Neural progenitor cell (in vitro differentiated cells): ENCODE measurements around the gene TNIK. TPM values are rescaled to one million over a fixed set of nuclear protein-coding genes. Genes with fewer than 3 reads are reported as not detected.

ENCODE experiments used
- DNase-seq: peaks from one replicate; pipeline ENCODE4 v3.0.0-alpha.2; 2016; ENCODE audit warnings: low spot score
- H2AFZ ChIP-seq: fragments of 200-600 bp; sonication (generic); replicated peaks from 2 replicates; pipeline ENCODE4 v1.6.1; 2016; ENCODE audit warnings: antibody characterized with exemption
- H3F3A ChIP-seq: fragments of 200-600 bp; sonication (generic); 2 replicates; pipeline ENCODE4 v1.6.1; 2016; ENCODE audit warnings: antibody characterized with exemption, low read depth
- H3K27ac ChIP-seq: fragments of 200-600 bp; sonication (generic); 2 replicates; pipeline ENCODE4 v1.5.1; 2016; ENCODE audit warnings: mild to moderate bottlenecking
- H3K27me3 ChIP-seq: fragments of 200-600 bp; sonication (generic); 2 replicates; pipeline ENCODE4 v1.6.1; 2016; ENCODE audit warnings: mild to moderate bottlenecking, moderate library complexity
- H3K36me3 ChIP-seq: fragments of 200-600 bp; sonication (generic); 2 replicates; pipeline ENCODE4 v1.5.1; 2016
- H3K4me1 ChIP-seq: fragments of 200-600 bp; sonication (generic); 2 replicates; pipeline ENCODE4 v1.6.1; 2016; ENCODE audit warnings: mixed run types
- H3K4me2 ChIP-seq: fragments of 200-600 bp; sonication (generic); 2 replicates; pipeline ENCODE4 v1.6.1; 2016
- H3K4me3 ChIP-seq: fragments of 200-600 bp; sonication (generic); 2 replicates; pipeline ENCODE4 v1.5.1; 2016
- H3K79me2 ChIP-seq: fragments of 200-600 bp; sonication (generic); 2 replicates; pipeline ENCODE4 v1.6.1; 2016; ENCODE audit warnings: low read depth
- H3K9ac ChIP-seq: fragments of 200-600 bp; sonication (generic); 2 replicates; pipeline ENCODE4 v1.6.1; 2016
- H3K9me3 ChIP-seq: fragments of 200-600 bp; sonication (generic); 2 replicates; pipeline ENCODE4 v1.5.1; 2016; ENCODE audit warnings: low read depth
- H4K20me1 ChIP-seq: fragments of 200-600 bp; sonication (generic); 2 replicates; pipeline ENCODE4 v1.6.1; 2016; ENCODE audit warnings: low read depth
- H3K27ac Mint-ChIP-seq: 3 replicates; pipeline ENCODE4 v1.8.0; 2021; ENCODE audit warnings: mixed read lengths
- H3K27me3 Mint-ChIP-seq: 2 replicates; pipeline ENCODE4 v1.8.0; 2022; ENCODE audit warnings: low read depth, mild to moderate bottlenecking, inconsistent platforms, moderate library complexity, mixed read lengths; ENCODE audit not compliant: insufficient read depth
- H3K36me3 Mint-ChIP-seq: 3 replicates; pipeline ENCODE4 v1.8.0; 2021; ENCODE audit warnings: mixed read lengths
- H3K4me1 Mint-ChIP-seq: 3 replicates; pipeline ENCODE4 v1.8.0; 2021; ENCODE audit warnings: mixed read lengths
- H3K4me3 Mint-ChIP-seq: 3 replicates; pipeline ENCODE4 v1.8.0; 2021; ENCODE audit warnings: mild to moderate bottlenecking, moderate library complexity, mixed read lengths
- H3K9me3 Mint-ChIP-seq: 3 replicates; pipeline ENCODE4 v1.8.0; 2020; ENCODE audit warnings: mixed read lengths
- EZH2 ChIP-seq: fragments of 200-600 bp; sonication (generic); IDR thresholded peaks from 2 replicates; pipeline ENCODE4 v1.6.1; 2017; ENCODE audit warnings: antibody characterized with exemption, mild to moderate bottlenecking, moderate library complexity
- EZH2phosphoT487 ChIP-seq: fragments of 200-600 bp; sonication (generic); IDR thresholded peaks from 2 replicates; pipeline ENCODE4 v1.6.1; 2017; ENCODE audit warnings: antibody characterized with exemption
- total RNA-seq: library from RNA; depleted of rRNA; stranded (reverse); fragments of >200 nt; gene quantifications from 2 replicates; pipeline ENCODE4 v1.2.3, GENCODE V29; 2015; ENCODE audit warnings: low replicate concordance
- TF ChIP-seq, protein P1 (sequence below): fragments of 200-600 bp; sonication (generic); IDR thresholded peaks from 2 replicates; pipeline ENCODE4 v1.5.1; 2017; ENCODE audit warnings: antibody characterized with exemption, mild to moderate bottlenecking

The TNIK gene
- total RNA-seq, 1 donor from 2014 or later, result 3.0 TPM

DNA sequence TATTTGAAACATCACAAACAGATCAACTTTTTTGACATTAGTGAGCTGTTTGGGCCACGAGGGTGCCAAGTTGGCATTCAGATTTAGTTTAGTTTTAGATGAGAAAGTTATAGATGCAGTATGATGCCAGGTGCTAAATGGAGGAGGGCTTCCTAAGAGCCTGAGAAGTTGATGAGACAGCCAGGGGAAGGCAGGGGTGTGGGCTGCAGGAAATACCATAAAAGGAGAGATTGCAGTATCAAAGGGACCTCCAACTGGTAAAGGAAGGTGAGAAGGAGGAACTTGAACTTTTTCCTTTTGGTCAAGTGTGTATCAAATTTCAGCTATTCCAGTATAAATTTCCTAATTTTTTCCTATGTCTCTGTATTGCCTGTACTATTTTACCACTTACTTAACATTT is 2.0 kb upstream of the TNIK start:
- Mint-ChIP-seq H3K27ac (no peak overlapping the region), H3K9me3 (peaks cover 3% of the 10 kb centered on the region), H3K27me3 (peaks cover 7% of the 10 kb centered on the region), H3K4me3 (peak overlapping the region; percentile 99), H3K36me3 (no peaks in the 10 kb centered on the region), H3K4me1 (peaks cover 36% of the 10 kb centered on the region)
- Histone ChIP-seq H3K4me2 (no peak overlapping the region), H3K9ac (no peak overlapping the region), H3K4me3 (no peak overlapping the region), H2AFZ (no peak overlapping the region), H4K20me1 (peaks cover 4% of the 10 kb centered on the region), H3K9me3 (no peaks in the 10 kb centered on the region), H3K36me3 (no peaks in the 10 kb centered on the region), H3K4me1 (peaks cover 16% of the 10 kb centered on the region), H3K27me3 (peaks cover 57% of the 10 kb centered on the region), H3K79me2 (no peaks in the 10 kb centered on the region), H3F3A (peaks cover 24% of the 10 kb centered on the region), H3K27ac (no peak overlapping the region)
- TF ChIP-seq, protein P1, sequence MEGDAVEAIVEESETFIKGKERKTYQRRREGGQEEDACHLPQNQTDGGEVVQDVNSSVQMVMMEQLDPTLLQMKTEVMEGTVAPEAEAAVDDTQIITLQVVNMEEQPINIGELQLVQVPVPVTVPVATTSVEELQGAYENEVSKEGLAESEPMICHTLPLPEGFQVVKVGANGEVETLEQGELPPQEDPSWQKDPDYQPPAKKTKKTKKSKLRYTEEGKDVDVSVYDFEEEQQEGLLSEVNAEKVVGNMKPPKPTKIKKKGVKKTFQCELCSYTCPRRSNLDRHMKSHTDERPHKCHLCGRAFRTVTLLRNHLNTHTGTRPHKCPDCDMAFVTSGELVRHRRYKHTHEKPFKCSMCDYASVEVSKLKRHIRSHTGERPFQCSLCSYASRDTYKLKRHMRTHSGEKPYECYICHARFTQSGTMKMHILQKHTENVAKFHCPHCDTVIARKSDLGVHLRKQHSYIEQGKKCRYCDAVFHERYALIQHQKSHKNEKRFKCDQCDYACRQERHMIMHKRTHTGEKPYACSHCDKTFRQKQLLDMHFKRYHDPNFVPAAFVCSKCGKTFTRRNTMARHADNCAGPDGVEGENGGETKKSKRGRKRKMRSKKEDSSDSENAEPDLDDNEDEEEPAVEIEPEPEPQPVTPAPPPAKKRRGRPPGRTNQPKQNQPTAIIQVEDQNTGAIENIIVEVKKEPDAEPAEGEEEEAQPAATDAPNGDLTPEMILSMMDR, result no peak
- TF ChIP-seq EZH2phosphoT487 (no peak), EZH2 (no peak)
- DNase-seq, result no peak

DNA sequence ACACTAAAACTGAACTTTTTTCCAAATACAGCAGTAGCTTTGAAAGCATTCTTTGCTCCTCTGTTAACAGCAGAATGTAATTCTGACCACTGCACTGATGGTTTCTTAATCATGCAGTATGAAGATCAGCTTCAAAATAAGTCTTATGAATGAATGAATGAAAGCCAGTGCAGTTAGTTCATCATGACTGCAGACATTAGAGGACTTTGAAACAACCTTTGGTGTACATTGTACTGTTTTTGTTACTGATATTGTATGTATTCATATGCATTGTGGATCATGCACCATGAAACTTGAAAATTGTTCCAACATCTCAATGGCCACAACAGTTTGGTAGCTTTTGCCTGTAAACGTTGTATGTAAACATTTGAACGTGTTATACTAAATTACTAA is 1.3 kb upstream of the TNIK start:
- Histone ChIP-seq H4K20me1 (peaks cover 4% of the 10 kb centered on the region), H2AFZ (peak overlapping the region; percentile 93), H3K27ac (no peak overlapping the region), H3K9ac (no peak overlapping the region), H3K9me3 (no peaks in the 10 kb centered on the region), H3K4me1 (peaks cover 22% of the 10 kb centered on the region), H3F3A (peaks cover 29% of the 10 kb centered on the region), H3K4me2 (peak overlapping the region; percentile 86), H3K27me3 (peaks cover 60% of the 10 kb centered on the region), H3K36me3 (no peaks in the 10 kb centered on the region), H3K79me2 (peaks cover 5% of the 10 kb centered on the region), H3K4me3 (peak overlapping the region; percentile 61)
- DNase-seq, result no peak
- peak overlapping the region; percentile 99 for H3K4me3 Mint-ChIP-seq
- H3K36me3 Mint-ChIP-seq, result no peaks in the 10 kb centered on the region
- TF ChIP-seq, protein P1, result no peak
- no peak for TF ChIP-seq EZH2
- no peak for TF ChIP-seq EZH2phosphoT487
- peak overlapping the region; percentile 35 for H3K27ac Mint-ChIP-seq
- H3K9me3 Mint-ChIP-seq, result peaks cover 3% of the 10 kb centered on the region
- peaks cover 7% of the 10 kb centered on the region for H3K27me3 Mint-ChIP-seq
- peaks cover 36% of the 10 kb centered on the region for H3K4me1 Mint-ChIP-seq

DNA sequence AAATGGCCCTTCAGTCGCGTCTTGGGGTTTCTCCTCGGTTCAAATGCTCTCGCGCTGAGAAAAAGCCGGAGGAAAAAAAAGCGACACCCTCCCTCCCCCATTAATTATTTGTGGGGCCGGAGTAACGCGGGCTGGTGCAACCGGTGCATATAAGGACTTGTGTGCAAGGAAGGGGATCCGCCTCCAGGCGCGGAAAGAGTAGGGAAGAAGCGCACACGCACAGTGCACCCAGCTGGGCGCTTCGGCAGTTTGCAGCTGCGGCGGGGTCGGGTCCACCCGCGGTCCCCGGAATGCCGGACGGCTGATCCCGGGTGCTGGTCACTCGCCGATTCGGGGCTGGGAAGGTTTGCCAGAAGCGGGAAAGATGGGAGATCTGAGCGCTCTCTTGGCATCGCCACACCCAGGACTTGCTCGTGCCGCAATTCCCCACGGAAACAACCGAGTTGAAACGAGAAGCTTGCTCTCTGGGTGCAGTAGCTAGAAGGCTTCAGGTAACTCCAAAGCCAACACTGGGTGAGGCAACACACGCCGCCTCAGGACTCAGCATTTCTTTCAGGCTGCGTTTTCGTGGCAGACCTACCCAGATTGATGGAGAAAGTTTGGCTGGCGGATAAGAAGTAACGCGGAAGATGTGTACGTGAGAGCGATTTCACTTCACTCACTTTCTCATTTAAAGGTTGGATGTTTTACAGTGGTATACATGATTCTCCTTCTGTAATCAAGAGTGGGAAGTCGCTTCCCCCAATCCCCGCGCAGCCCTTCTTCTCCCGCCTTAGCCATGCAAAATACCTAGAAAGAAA is 720 bp upstream of the TNIK start:
- Histone ChIP-seq H2AFZ (peak overlapping the region; percentile 93), H3K36me3 (no peaks in the 10 kb centered on the region)
- peak overlapping the region; percentile 39 for H3K27ac Mint-ChIP-seq

More for the DNA sequence above, 720 bp upstream of the TNIK start:
- Histone ChIP-seq H3K4me1 (peaks cover 22% of the 10 kb centered on the region), H3K4me3 (peak overlapping the region; percentile 61), H3F3A (peaks cover 29% of the 10 kb centered on the region), H3K27me3 (peaks cover 60% of the 10 kb centered on the region), H3K27ac (no peak overlapping the region), H3K9me3 (no peaks in the 10 kb centered on the region), H4K20me1 (peaks cover 4% of the 10 kb centered on the region), H3K9ac (no peak overlapping the region), H3K4me2 (peak overlapping the region; percentile 86), H3K79me2 (peaks cover 8% of the 10 kb centered on the region)
- H3K36me3 Mint-ChIP-seq, result no peaks in the 10 kb centered on the region
- peak; percentile 68 for DNase-seq
- H3K4me3 Mint-ChIP-seq, result peak overlapping the region; percentile 99
- peaks cover 39% of the 10 kb centered on the region for H3K4me1 Mint-ChIP-seq
- H3K27me3 Mint-ChIP-seq, result peaks cover 7% of the 10 kb centered on the region
- H3K9me3 Mint-ChIP-seq, result peaks cover 3% of the 10 kb centered on the region
- no peak for TF ChIP-seq EZH2
- TF ChIP-seq, protein P1, result no peak
- no peak for TF ChIP-seq EZH2phosphoT487
